Naive thymus-derived CD4-positive, alpha-beta T cell (primary cell): ENCODE results near the gene LBX2. TPM values are rescaled to one million over a fixed set of nuclear protein-coding genes. Genes with fewer than 3 reads are reported as not detected.

ENCODE experiments used
- ATAC-seq: fragments of 150-1000 bp; cut with Tn5 transposase; 2 replicates; pipeline ENCODE4 v1.10.0; 2021; ENCODE audit warnings: mild to moderate bottlenecking, moderate library complexity
- CTCF ChIA-PET: fragments of 350-600 bp; sonication (Branson Sonifier 250); formaldehyde crosslinking; loops from one replicate; lab custom pipeline; 2021; ENCODE audit warnings: antibody characterized with exemption; lab: Charles Lee
- POLR2A ChIA-PET: fragments of 350-600 bp; sonication (Branson Sonifier 250); formaldehyde crosslinking; loops from one replicate; lab custom pipeline; 2021; ENCODE audit warnings: antibody characterized with exemption, inconsistent platforms; lab: Charles Lee
- DNase-seq, 9 donors: peaks; one replicate each; pipeline versions ENCODE4 v3.0.0 to v3.0.0-alpha.2; 2020 to 2022; ENCODE audit warnings: mixed read lengths in 1 of 9
- H3K27ac ChIP-seq: one replicate; pipeline ENCODE4 v1.7.0; 2013; ENCODE audit warnings: mild to moderate bottlenecking, low read depth, low read length, moderate library complexity
- H3K27me3 ChIP-seq, 2 donors: one replicate each; pipeline ENCODE4 v1.7.0; 2013; ENCODE audit warnings: low read length in 2 of 2, mild to moderate bottlenecking in 2 of 2, moderate library complexity in 2 of 2; ENCODE audit not compliant: control insufficient read depth in 2 of 2, insufficient read depth in 2 of 2
- H3K36me3 ChIP-seq, 3 experiments: 1 replicate in 2 of 3; 2 replicates in 1 of 3; pipeline ENCODE4 v1.7.0; 2013; ENCODE audit warnings: low read length in 3 of 3, mild to moderate bottlenecking in 3 of 3, moderate library complexity in 1 of 3; ENCODE audit not compliant: insufficient read depth in 3 of 3, control insufficient read depth in 2 of 3
- H3K4me1 ChIP-seq, 2 donors: one replicate each; pipeline ENCODE4 v1.7.0; 2013; ENCODE audit warnings: low read length in 2 of 2, mild to moderate bottlenecking in 2 of 2, moderate library complexity in 1 of 2; ENCODE audit not compliant: control insufficient read depth in 2 of 2, insufficient read depth in 2 of 2
- H3K4me3 ChIP-seq: 2 replicates; pipeline ENCODE4 v1.7.0; 2013; ENCODE audit warnings: mild to moderate bottlenecking, low read length
- H3K9me3 ChIP-seq, 3 experiments: 1 replicate in 2 of 3; 2 replicates in 1 of 3; pipeline ENCODE4 v1.7.0; 2013; ENCODE audit warnings: low read length in 3 of 3; ENCODE audit not compliant: control insufficient read depth in 2 of 3
- H3K27ac Mint-ChIP-seq, 9 donors: one replicate each; pipeline ENCODE4 v1.8.0; 2020 to 2022; ENCODE audit warnings: mixed read lengths in 9 of 9, mild to moderate bottlenecking in 8 of 9, moderate library complexity in 5 of 9, inconsistent platforms in 2 of 9
- H3K27me3 Mint-ChIP-seq, 5 donors: one replicate each; pipeline ENCODE4 v1.8.0; 2021 to 2022; ENCODE audit warnings: mixed read lengths in 5 of 5, mild to moderate bottlenecking in 1 of 5
- H3K36me3 Mint-ChIP-seq, 5 donors: one replicate each; pipeline ENCODE4 v1.8.0; 2020 to 2022; ENCODE audit warnings: mixed read lengths in 5 of 5, mild to moderate bottlenecking in 3 of 5, inconsistent platforms in 1 of 5
- H3K4me1 Mint-ChIP-seq, 7 donors: one replicate each; pipeline ENCODE4 v1.8.0; 2020 to 2022; ENCODE audit warnings: mixed read lengths in 7 of 7, mild to moderate bottlenecking in 3 of 7, inconsistent platforms in 1 of 7
- H3K4me3 Mint-ChIP-seq, 10 donors: one replicate each; pipeline ENCODE4 v1.8.0; 2020 to 2022; ENCODE audit warnings: mild to moderate bottlenecking in 10 of 10, mixed read lengths in 10 of 10, moderate library complexity in 6 of 10, inconsistent platforms in 2 of 10
- H3K9me3 Mint-ChIP-seq, 11 donors: one replicate each; pipeline ENCODE4 v1.8.0; 2020 to 2022; ENCODE audit warnings: mixed read lengths in 11 of 11, mild to moderate bottlenecking in 4 of 11, inconsistent platforms in 1 of 11, moderate library complexity in 1 of 11
- intact Hi-C, 2 donors: fragments of 100-400 bp; cut with micrococcal nuclease; formaldehyde crosslinking; loops; one replicate each; pipeline ENCODE4 v1.15.1; 2023
- polyA plus RNA-seq, 2 donors: library from polyadenylated mRNA; unstranded; fragments of 300-500 nt; fragmentation: Illumina TruSeq; gene quantifications; one replicate each; pipeline ENCODE4 v1.2.3, GENCODE V29; 2021
- total RNA-seq, 6 experiments: library from RNA in 5 of 6; stranded (reverse) in 5 of 6; gene quantifications; 1 replicate in 5 of 6; 2 replicates in 1 of 6; pipeline ENCODE4 v1.2.3 and lab custom pipeline; 2021 to 2026

LBX2 gene
- total and polyA plus RNA-seq, 7 experiments from 2014 or later = 0.44 to 0.65 TPM; not detected in 5

GRCh38 chr2:74532222-74532621 is 32.8 kb upstream of the LBX2 start:
- H3K27me3 ChIP-seq = no peaks in the 10 kb centered on the region
- Mint-ChIP-seq H3K27me3 (peaks cover 0 to 2% (median 0%) of the 10 kb centered on the region in 5 donors), H3K4me3 (peak overlapping the region; percentile 19 to 91 (median 52)), H3K9me3 (no peaks in the 10 kb centered on the region), H3K36me3 (peaks cover 0 to 25% (median 14%) of the 10 kb centered on the region in 5 donors), H3K27ac (peak overlapping the region in 6 of 9 donors; percentile 15 to 60 (median 40)), H3K4me1 (peaks cover 28 to 40% (median 33%) of the 10 kb centered on the region in 7 donors)
- H3K4me1 ChIP-seq = peaks cover 11 to 25% of the 10 kb centered on the region in 2 donors
- peak in 5 of 9 donors; percentile 27 to 59 (median 47) for DNase-seq
- H3K36me3 ChIP-seq = peaks cover 0 to 36% (median 0%) of the 10 kb centered on the region in 3 experiments
- intact Hi-C loops = loop anchor here (1.0 to 10.0 kb wide), 10 partner anchors 49 to 1300 kb away; partner anchors contain the start of genes CCT7 (in 1 of the 2), PRADC1 (in 1 of the 2), STAMBP (in 1 of the 2) and TTC31 (in 1 of the 2)
- ChIA-PET POLR2A (interaction anchor here (0.9 to 4.2 kb wide), 6 partner anchors 22 to 74 kb away, joined by 3 to 21 read pairs (median 4); partner anchors contain the start of genes CCDC142, LOXL3, PCGF1 and TTC31), CTCF (interaction anchor here (0.6 to 2.9 kb wide), 17 partner anchors 12 to 708 kb away, joined by 3 to 22 read pairs (median 4); partner anchors contain the start of genes CCDC142, INO80B, MRPL53 and PCGF1)
- no peak for ATAC-seq
- no peak overlapping the region for H3K4me3 ChIP-seq
- no peaks in the 10 kb centered on the region for H3K9me3 ChIP-seq
- no peak overlapping the region for H3K27ac ChIP-seq

- no peaks in the 10 kb centered on the region for H3K9me3 Mint-ChIP-seq
- Histone ChIP-seq H3K9me3 (no peaks in the 10 kb centered on the region), H3K27ac (no peak overlapping the region), H3K4me1 (peaks cover 11 to 25% of the 10 kb centered on the region in 2 donors), H3K36me3 (peaks cover 0 to 41% (median 2%) of the 10 kb centered on the region in 3 experiments), H3K4me3 (no peak overlapping the region), H3K27me3 (no peaks in the 10 kb centered on the region)
- ATAC-seq = no peak
- intact Hi-C loops = loop anchor here (1.0 to 10.0 kb wide), 10 partner anchors 48 to 1299 kb away; partner anchors contain the start of genes CCT7 (in 1 of the 2), PRADC1 (in 1 of the 2), STAMBP (in 1 of the 2) and TTC31 (in 1 of the 2)
- no peaks in the 10 kb centered on the region for H3K27me3 Mint-ChIP-seq
- peaks cover 3 to 30% (median 19%) of the 10 kb centered on the region in 5 donors for H3K36me3 Mint-ChIP-seq
- H3K27ac Mint-ChIP-seq = peak overlapping the region in 5 of 9 donors; percentile 4 to 97 (median 92)
- no peak for DNase-seq
- ChIA-PET POLR2A (interaction anchor here (0.9 to 4.2 kb wide), 7 partner anchors 15 to 73 kb away, joined by 3 to 28 read pairs (median 5); partner anchors contain the start of genes CCDC142, PCGF1, TTC31 and WBP1), CTCF (interaction anchor here (0.6 to 2.9 kb wide), 19 partner anchors 11 to 707 kb away, joined by 3 to 22 read pairs (median 5); partner anchors contain the start of genes CCDC142, INO80B, MRPL53 and PCGF1)
- peak overlapping the region in 9 of 10 donors; percentile 17 to 98 (median 91) for H3K4me3 Mint-ChIP-seq
- H3K4me1 Mint-ChIP-seq = peaks cover 25 to 44% (median 38%) of the 10 kb centered on the region in 7 donors
Observed at GRCh38 chr2:74531666-74532065, 32.3 kb upstream of the LBX2 start.

- ChIA-PET CTCF (interaction anchor here (1.3 to 2.9 kb wide), 8 partner anchors 20 to 280 kb away, joined by 3 to 22 read pairs (median 6); partner anchors contain the start of genes CCDC142, TTC31 and WBP1), POLR2A (interaction anchor here (0.7 to 4.2 kb wide), 15 partner anchors 14 to 702 kb away, joined by 3 to 28 read pairs (median 5); partner anchors contain the start of genes BOLA3, CCDC142, PCGF1 and STAMBP)
- H3K27me3 Mint-ChIP-seq = no peaks in the 10 kb centered on the region
- H3K27ac Mint-ChIP-seq = peak overlapping the region; percentile 48 to 97 (median 92)
- H3K9me3 Mint-ChIP-seq = no peaks in the 10 kb centered on the region
- intact Hi-C loops = loop anchor here (5.0 to 10.0 kb wide), 5 partner anchors 196 to 1298 kb away; partner anchors contain the start of genes CCT7 (in 1 of the 2), PRADC1 (in 1 of the 2) and STAMBP (in 1 of the 2)
- peak overlapping the region; percentile 91 to 98 (median 94) for H3K4me3 Mint-ChIP-seq
- Histone ChIP-seq H3K36me3 (peaks cover 0 to 47% (median 6%) of the 10 kb centered on the region in 3 experiments), H3K4me1 (peaks cover 11 to 25% of the 10 kb centered on the region in 2 donors), H3K27me3 (no peaks in the 10 kb centered on the region), H3K27ac (peak overlapping the region; percentile 85), H3K9me3 (no peaks in the 10 kb centered on the region), H3K4me3 (peak overlapping the region; percentile 94)
- DNase-seq (peak in 6 of 9 donors; percentile 19 to 50 (median 34)), ATAC-seq (peak; percentile 43)
- peaks cover 25 to 50% (median 43%) of the 10 kb centered on the region in 7 donors for H3K4me1 Mint-ChIP-seq
- H3K36me3 Mint-ChIP-seq = peaks cover 8 to 37% (median 26%) of the 10 kb centered on the region in 5 donors
Observed at GRCh38 chr2:74530239-74531187, 31.1 kb upstream of the LBX2 start.

GRCh38 chr2:74529357-74530238 is 30.2 kb upstream of the LBX2 start, which contains the start of the genes AUP1 and HTRA2:
Gene AUP1 (minus strand): TSS chr2:74529706. CDS start chr2:74529629, 77 bp downstream.
Gene HTRA2 (plus strand): TSS chr2:74529933. CDS start chr2:74530007, 74 bp downstream.
- H3K9me3 Mint-ChIP-seq = no peaks in the 10 kb centered on the region
- H3K36me3 Mint-ChIP-seq = peaks cover 8 to 37% (median 26%) of the 10 kb centered on the region in 5 donors
- peak; percentile 90 for ATAC-seq
- H3K27ac ChIP-seq = peak within 1 kb of the TSS; percentile 85
- H3K4me3 Mint-ChIP-seq = peak within 1 kb of the TSS; percentile 91 to 98 (median 94)
- peak within 1 kb of the TSS; percentile 88 to 97 (median 93) for H3K27ac Mint-ChIP-seq
- peak; percentile 75 to 92 (median 83) for DNase-seq
- H3K27me3 Mint-ChIP-seq = no peaks in the 10 kb centered on the region
- no peaks in the 10 kb centered on the region for H3K27me3 ChIP-seq
- ChIA-PET POLR2A (interaction anchor here (0.7 to 4.2 kb wide), 22 partner anchors 9 to 707 kb away, joined by 3 to 28 read pairs (median 4); partner anchors contain the start of genes BOLA3, CCDC142, PCGF1 and STAMBP), CTCF (interaction anchor here (0.7 to 2.6 kb wide), 4 partner anchors 19 to 324 kb away, joined by 3 to 19 read pairs (median 4); partner anchors contain the start of genes CCDC142 and TTC31)
- H3K9me3 ChIP-seq = no peaks in the 10 kb centered on the region
- H3K36me3 ChIP-seq = peaks cover 0 to 47% (median 6%) of the 10 kb centered on the region in 3 experiments
- intact Hi-C loops = loop anchor here (1.0 to 10.0 kb wide), 22 partner anchors 13 to 1297 kb away; partner anchors contain the start of genes C2orf81 (in 2 of the 2), DOK1 (in 2 of the 2), MOB1A (in 2 of the 2) and MRPL53 (in 2 of the 2)
- peaks cover 25 to 50% (median 43%) of the 10 kb centered on the region in 7 donors for H3K4me1 Mint-ChIP-seq
- peaks cover 11 to 25% of the 10 kb centered on the region in 2 donors for H3K4me1 ChIP-seq
- peak within 1 kb of the TSS; percentile 94 for H3K4me3 ChIP-seq
